ENCODE measurements around the gene CTSD. TPM values are rescaled to one million over a fixed set of nuclear protein-coding genes. Genes with fewer than 3 reads are reported as not detected.

CTSD gene
- total and polyA plus RNA-seq, 4 donors: 310 to 814 (median 553) TPM

DNA sequence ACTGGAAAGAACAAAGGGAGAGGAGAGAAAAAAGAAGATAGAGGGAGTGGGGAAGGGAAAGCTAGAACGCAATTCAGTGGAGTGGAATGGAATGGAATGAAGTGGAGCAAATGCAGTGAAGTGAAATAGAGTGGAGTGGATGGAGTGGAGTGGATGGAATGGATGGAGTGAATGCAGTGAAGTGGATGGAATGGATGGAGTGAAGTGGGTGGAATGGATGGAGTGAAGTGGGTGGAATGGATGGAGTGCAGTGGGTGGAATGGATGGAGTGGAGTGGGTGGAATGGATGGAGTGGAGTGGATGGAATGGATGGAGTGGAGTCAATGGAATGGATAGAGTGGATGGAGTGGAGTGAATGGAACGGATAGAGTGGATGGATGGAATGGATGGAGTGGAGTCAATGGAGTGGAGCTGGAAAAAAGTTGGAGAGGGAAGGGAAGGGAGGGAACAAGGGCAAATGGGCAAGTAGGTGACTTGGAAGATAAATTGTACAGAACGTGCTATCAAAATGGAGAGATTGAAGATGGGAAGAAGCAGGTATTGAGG is 27.2 kb downstream of the CTSD start:
- 56% methylated on average over 3 of the region's 3 CpGs for WGBS
- H3K9me3 ChIP-seq (ENCODE audit: control insufficient read depth in 4 of 4, low read length in 3 of 4): peaks cover 4 to 22% (median 16%) of the 10 kb centered on the region in 4 donors
- H3K36me3 ChIP-seq (ENCODE audit: control insufficient read depth in 4 of 4, insufficient read depth in 3 of 4, low read depth in 1 of 4, low read length in 3 of 4): no peaks in the 10 kb centered on the region
- H3K27me3 ChIP-seq (ENCODE audit: control insufficient read depth in 4 of 4, insufficient read depth in 4 of 4, low read length in 3 of 4): peaks cover 0 to 2% (median under 1%) of the 10 kb centered on the region in 4 donors
- H3K27ac ChIP-seq (ENCODE audit: low read depth in 1 of 2, low read length in 2 of 2): no peak overlapping the region
- H3K4me1 ChIP-seq (ENCODE audit: control insufficient read depth in 4 of 4, insufficient read depth in 4 of 4, low read length in 3 of 4): peaks cover 0 to 3% (median 0%) of the 10 kb centered on the region in 4 donors
- H3K9ac ChIP-seq (ENCODE audit: low read depth in 1 of 2, low read length in 2 of 2): no peak overlapping the region
- TF ChIP-seq SP1 (IDR thresholded peaks at IDR 0.05) (no peak), HNF4A (conservative IDR thresholded peaks at IDR 0.05) (no peak), RAD21 (IDR thresholded peaks at IDR 0.05) (no peak), YY1 (IDR thresholded peaks at IDR 0.05) (no peak), FOXA2 (IDR thresholded peaks at IDR 0.05) (no peak), GABPA (IDR thresholded peaks at IDR 0.05 in 1 of 2, conservative IDR thresholded peaks at IDR 0.05 in 1 of 2) (no peak)
- TF ChIP-seq, protein P1, sequence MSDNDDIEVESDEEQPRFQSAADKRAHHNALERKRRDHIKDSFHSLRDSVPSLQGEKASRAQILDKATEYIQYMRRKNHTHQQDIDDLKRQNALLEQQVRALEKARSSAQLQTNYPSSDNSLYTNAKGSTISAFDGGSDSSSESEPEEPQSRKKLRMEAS (IDR thresholded peaks at IDR 0.05): no peak
- TF ChIP-seq, protein P2, sequence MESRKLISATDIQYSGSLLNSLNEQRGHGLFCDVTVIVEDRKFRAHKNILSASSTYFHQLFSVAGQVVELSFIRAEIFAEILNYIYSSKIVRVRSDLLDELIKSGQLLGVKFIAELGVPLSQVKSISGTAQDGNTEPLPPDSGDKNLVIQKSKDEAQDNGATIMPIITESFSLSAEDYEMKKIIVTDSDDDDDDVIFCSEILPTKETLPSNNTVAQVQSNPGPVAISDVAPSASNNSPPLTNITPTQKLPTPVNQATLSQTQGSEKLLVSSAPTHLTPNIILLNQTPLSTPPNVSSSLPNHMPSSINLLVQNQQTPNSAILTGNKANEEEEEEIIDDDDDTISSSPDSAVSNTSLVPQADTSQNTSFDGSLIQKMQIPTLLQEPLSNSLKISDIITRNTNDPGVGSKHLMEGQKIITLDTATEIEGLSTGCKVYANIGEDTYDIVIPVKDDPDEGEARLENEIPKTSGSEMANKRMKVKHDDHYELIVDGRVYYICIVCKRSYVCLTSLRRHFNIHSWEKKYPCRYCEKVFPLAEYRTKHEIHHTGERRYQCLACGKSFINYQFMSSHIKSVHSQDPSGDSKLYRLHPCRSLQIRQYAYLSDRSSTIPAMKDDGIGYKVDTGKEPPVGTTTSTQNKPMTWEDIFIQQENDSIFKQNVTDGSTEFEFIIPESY (IDR thresholded peaks at IDR 0.05): no peak
- TF ChIP-seq, protein P3, sequence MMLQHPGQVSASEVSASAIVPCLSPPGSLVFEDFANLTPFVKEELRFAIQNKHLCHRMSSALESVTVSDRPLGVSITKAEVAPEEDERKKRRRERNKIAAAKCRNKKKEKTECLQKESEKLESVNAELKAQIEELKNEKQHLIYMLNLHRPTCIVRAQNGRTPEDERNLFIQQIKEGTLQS (IDR thresholded peaks at IDR 0.05): no peak
- TF ChIP-seq, protein P4, sequence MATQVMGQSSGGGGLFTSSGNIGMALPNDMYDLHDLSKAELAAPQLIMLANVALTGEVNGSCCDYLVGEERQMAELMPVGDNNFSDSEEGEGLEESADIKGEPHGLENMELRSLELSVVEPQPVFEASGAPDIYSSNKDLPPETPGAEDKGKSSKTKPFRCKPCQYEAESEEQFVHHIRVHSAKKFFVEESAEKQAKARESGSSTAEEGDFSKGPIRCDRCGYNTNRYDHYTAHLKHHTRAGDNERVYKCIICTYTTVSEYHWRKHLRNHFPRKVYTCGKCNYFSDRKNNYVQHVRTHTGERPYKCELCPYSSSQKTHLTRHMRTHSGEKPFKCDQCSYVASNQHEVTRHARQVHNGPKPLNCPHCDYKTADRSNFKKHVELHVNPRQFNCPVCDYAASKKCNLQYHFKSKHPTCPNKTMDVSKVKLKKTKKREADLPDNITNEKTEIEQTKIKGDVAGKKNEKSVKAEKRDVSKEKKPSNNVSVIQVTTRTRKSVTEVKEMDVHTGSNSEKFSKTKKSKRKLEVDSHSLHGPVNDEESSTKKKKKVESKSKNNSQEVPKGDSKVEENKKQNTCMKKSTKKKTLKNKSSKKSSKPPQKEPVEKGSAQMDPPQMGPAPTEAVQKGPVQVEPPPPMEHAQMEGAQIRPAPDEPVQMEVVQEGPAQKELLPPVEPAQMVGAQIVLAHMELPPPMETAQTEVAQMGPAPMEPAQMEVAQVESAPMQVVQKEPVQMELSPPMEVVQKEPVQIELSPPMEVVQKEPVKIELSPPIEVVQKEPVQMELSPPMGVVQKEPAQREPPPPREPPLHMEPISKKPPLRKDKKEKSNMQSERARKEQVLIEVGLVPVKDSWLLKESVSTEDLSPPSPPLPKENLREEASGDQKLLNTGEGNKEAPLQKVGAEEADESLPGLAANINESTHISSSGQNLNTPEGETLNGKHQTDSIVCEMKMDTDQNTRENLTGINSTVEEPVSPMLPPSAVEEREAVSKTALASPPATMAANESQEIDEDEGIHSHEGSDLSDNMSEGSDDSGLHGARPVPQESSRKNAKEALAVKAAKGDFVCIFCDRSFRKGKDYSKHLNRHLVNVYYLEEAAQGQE (IDR thresholded peaks at IDR 0.05): no peak
- DNase-seq (ENCODE audit: low spot score): no peak
- H3K4me3 ChIP-seq (ENCODE audit: low read depth in 1 of 3, low read length in 3 of 3): no peak overlapping the region

DNA sequence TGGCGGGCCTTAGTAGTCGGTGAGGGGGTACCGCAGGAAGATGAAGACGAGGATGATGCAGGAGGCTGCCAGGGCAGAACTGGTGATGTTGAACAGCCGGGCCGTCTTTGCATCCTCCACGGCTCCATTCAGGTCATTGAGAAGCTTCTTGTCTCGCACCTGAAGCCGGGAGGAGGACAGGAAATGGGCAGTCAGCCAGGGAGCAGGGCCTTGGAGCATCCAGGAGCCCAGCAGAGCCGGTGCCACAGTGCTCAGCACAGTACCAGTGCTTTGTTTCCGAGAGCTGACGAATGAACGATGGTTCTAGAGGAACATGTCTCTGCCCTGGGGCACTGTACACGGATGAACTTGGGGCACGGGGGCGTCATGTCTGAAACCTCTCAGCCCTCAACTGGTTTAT is 28.5 kb downstream of the CTSD start:
- Histone ChIP-seq H3K9ac (ENCODE audit: low read depth in 1 of 2, low read length in 2 of 2) (no peak overlapping the region), H3K27me3 (ENCODE audit: control insufficient read depth in 4 of 4, insufficient read depth in 4 of 4, low read length in 3 of 4) (peaks cover 0 to 5% (median 2%) of the 10 kb centered on the region in 4 donors), H3K4me1 (ENCODE audit: control insufficient read depth in 4 of 4, insufficient read depth in 4 of 4, low read length in 3 of 4) (peaks cover 0 to 3% (median 0%) of the 10 kb centered on the region in 4 donors), H3K36me3 (ENCODE audit: control insufficient read depth in 4 of 4, insufficient read depth in 3 of 4, low read depth in 1 of 4, low read length in 3 of 4) (no peaks in the 10 kb centered on the region), H3K4me3 (ENCODE audit: low read depth in 1 of 3, low read length in 3 of 3) (no peak overlapping the region), H3K27ac (ENCODE audit: low read depth in 1 of 2, low read length in 2 of 2) (no peak overlapping the region), H3K9me3 (ENCODE audit: control insufficient read depth in 4 of 4, low read length in 3 of 4) (peaks cover 4 to 22% (median 16%) of the 10 kb centered on the region in 4 donors)
- TF ChIP-seq HNF4A (conservative IDR thresholded peaks at IDR 0.05) (no peak), EGR1 (IDR thresholded peaks at IDR 0.05; ENCODE audit: low read depth in 2 of 2) (no peak), RXRA (IDR thresholded peaks at IDR 0.05) (no peak), FOXA1 (IDR thresholded peaks at IDR 0.05) (no peak)
- TF ChIP-seq, protein P1 (IDR thresholded peaks at IDR 0.05): no peak
- 71% methylated on average over 16 of the region's 16 CpGs for WGBS
- no peak for DNase-seq (ENCODE audit: low spot score)

Data from liver (tissue), 9 donors.